K562 (cell line): ENCODE data around the gene DAPK1. TPM values are rescaled to one million over a fixed set of nuclear protein-coding genes. Genes with fewer than 3 reads are reported as not detected.

ENCODE experiments used
- BDP1 ChIP-seq: IDR thresholded peaks from 3 replicates; pipeline ENCODE4 v1.6.1; 2011; ENCODE audit not compliant: insufficient read length, insufficient read depth
- EP300 ChIP-seq: IDR thresholded peaks from 2 replicates; pipeline ENCODE4 v1.6.1; 2012; ENCODE audit warnings: low read length, improper control_type of control experiment
- MYBL2 ChIP-seq, 2 experiments: fragments of 450-650 bp in 1 of 2; sonication (generic) in 1 of 2; formaldehyde crosslinking in 1 of 2; IDR thresholded peaks; 2 replicates each; pipeline versions ENCODE4 v1.6.1 to v1.8.1; 2017 to 2022; ENCODE audit warnings: borderline replicate concordance in 1 of 2, inconsistent platforms in 1 of 2, low read depth in 1 of 2, mild to moderate bottlenecking in 1 of 2, missing genetic modification reagents in 1 of 2, moderate library complexity in 1 of 2
- NFATC3 ChIP-seq: fragments of 450-650 bp; IDR thresholded peaks from 2 replicates; pipeline ENCODE4 v1.6.1; 2017; ENCODE audit warnings: mild to moderate bottlenecking
- NR2C1 ChIP-seq, 2 experiments: fragments of 450-650 bp; IDR thresholded peaks; 2 replicates each; pipeline ENCODE4 v1.6.1; 2017; ENCODE audit warnings: mild to moderate bottlenecking in 2 of 2, antibody characterized with exemption in 1 of 2, inconsistent platforms in 1 of 2, missing compliant biosample characterization in 1 of 2, missing genetic modification characterization in 1 of 2
- RBM25 ChIP-seq: fragments of 200-400 bp; formaldehyde crosslinking; IDR thresholded peaks from 2 replicates; pipeline ENCODE4 v1.6.1; 2018; ENCODE audit warnings: low read length, low read depth, moderate library complexity; ENCODE audit not compliant: severe bottlenecking
- SRSF9 ChIP-seq: fragments of 200-400 bp; formaldehyde crosslinking; IDR thresholded peaks from 2 replicates; pipeline ENCODE4 v1.6.1; 2017; ENCODE audit warnings: low read depth, low read length, borderline replicate concordance
- ZNF445 ChIP-seq: fragments of 250-450 bp; sonication (Bioruptor Pico); IDR thresholded peaks from 2 replicates; pipeline ENCODE4 v1.4.0; 2020; ENCODE audit warnings: low read depth, mild to moderate bottlenecking, moderate library complexity
- polyA plus RNA-seq, 8 experiments: library from polyadenylated mRNA; depleted of rRNA in 4 of 8; stranded (reverse) in 5 of 8; unstranded in 3 of 8; fragments of >200 nt; fragmentation: Nextera tagmentation in 2 of 8; fragmentation: Illumina TruSeq in 1 of 8; extraction: Ambion mirVana in 2 of 8; extraction: Trizol in 1 of 8; gene quantifications; 2 replicates each; pipeline versions ENCODE4 v1.2.1 to v1.2.3, GENCODE V29; 2011 to 2014; ENCODE audit warnings: inconsistent platforms in 1 of 8, missing spikeins in 1 of 8
- total RNA-seq, 7 experiments: library from RNA; depleted of rRNA in 6 of 7; stranded (reverse); fragments of >200 nt in 6 of 7; fragmentation: Illumina TruSeq in 2 of 7; extraction: Trizol in 2 of 7; gene quantifications; 2 replicates each; pipeline versions ENCODE4 v1.2.1 to v1.2.3, GENCODE V29; 2011 to 2021; ENCODE audit warnings: low replicate concordance in 1 of 7
- TF ChIP-seq, protein P1 (sequence below): fragments of 450-650 bp; IDR thresholded peaks from 2 replicates; pipeline ENCODE4 v1.6.1; 2016; ENCODE audit warnings: mild to moderate bottlenecking, moderate library complexity
- TF ChIP-seq, protein P2 (sequence below), 2 experiments: fragments of 450-650 bp in 1 of 2; sonication (generic) in 1 of 2; formaldehyde crosslinking in 1 of 2; IDR thresholded peaks in 1 of 2; conservative IDR thresholded peaks in 1 of 2; 2 replicates each; pipeline versions ENCODE4 v1.6.1 to v1.8.1; 2016 to 2023; ENCODE audit warnings: mild to moderate bottlenecking in 2 of 2, moderate library complexity in 2 of 2, inconsistent platforms in 1 of 2, missing genetic modification reagents in 1 of 2
- TF ChIP-seq, protein P3 (sequence below), 3 experiments: fragments of 200-800 bp in 1 of 3; sonication (Bioruptor generic) in 1 of 3; sonication (generic) in 1 of 3; formaldehyde crosslinking in 1 of 3; IDR thresholded peaks; 2 replicates each; pipeline versions ENCODE4 v1.6.1 to v1.8.0; 2016 to 2022; ENCODE audit warnings: mild to moderate bottlenecking in 2 of 3, missing compliant biosample characterization in 2 of 3, missing genetic modification characterization in 2 of 3, missing genetic modification reagents in 1 of 3

The DAPK1 gene
- total and polyA plus RNA-seq, 9 of the 15 experiments (the other 6 are each of a cell fraction or from before 2014, with no cell fraction given): 1.7 to 26.4 (median 15.8) TPM

DNA sequence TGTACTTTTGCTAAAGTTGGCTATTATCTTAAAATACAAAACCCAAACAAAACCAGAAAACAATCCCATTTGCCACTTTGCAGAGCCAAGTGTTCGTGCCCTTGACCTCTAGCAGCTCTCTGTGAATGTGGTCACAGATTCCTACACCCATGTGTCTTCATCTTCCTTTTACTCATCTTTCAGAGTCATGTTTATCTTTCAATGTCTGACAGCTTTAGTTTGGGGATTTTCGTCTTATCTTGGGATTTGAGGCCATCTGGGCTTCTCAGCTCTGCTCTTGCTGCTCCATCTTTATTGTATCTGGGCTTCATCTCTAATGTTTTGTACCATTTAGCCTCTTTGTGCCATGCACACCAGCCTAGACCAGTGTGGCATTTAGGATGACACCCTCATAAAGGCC is 81.0 kb downstream of the DAPK1 start (continued):
- TF ChIP-seq SRSF9: no peak
- TF ChIP-seq, protein P1, sequence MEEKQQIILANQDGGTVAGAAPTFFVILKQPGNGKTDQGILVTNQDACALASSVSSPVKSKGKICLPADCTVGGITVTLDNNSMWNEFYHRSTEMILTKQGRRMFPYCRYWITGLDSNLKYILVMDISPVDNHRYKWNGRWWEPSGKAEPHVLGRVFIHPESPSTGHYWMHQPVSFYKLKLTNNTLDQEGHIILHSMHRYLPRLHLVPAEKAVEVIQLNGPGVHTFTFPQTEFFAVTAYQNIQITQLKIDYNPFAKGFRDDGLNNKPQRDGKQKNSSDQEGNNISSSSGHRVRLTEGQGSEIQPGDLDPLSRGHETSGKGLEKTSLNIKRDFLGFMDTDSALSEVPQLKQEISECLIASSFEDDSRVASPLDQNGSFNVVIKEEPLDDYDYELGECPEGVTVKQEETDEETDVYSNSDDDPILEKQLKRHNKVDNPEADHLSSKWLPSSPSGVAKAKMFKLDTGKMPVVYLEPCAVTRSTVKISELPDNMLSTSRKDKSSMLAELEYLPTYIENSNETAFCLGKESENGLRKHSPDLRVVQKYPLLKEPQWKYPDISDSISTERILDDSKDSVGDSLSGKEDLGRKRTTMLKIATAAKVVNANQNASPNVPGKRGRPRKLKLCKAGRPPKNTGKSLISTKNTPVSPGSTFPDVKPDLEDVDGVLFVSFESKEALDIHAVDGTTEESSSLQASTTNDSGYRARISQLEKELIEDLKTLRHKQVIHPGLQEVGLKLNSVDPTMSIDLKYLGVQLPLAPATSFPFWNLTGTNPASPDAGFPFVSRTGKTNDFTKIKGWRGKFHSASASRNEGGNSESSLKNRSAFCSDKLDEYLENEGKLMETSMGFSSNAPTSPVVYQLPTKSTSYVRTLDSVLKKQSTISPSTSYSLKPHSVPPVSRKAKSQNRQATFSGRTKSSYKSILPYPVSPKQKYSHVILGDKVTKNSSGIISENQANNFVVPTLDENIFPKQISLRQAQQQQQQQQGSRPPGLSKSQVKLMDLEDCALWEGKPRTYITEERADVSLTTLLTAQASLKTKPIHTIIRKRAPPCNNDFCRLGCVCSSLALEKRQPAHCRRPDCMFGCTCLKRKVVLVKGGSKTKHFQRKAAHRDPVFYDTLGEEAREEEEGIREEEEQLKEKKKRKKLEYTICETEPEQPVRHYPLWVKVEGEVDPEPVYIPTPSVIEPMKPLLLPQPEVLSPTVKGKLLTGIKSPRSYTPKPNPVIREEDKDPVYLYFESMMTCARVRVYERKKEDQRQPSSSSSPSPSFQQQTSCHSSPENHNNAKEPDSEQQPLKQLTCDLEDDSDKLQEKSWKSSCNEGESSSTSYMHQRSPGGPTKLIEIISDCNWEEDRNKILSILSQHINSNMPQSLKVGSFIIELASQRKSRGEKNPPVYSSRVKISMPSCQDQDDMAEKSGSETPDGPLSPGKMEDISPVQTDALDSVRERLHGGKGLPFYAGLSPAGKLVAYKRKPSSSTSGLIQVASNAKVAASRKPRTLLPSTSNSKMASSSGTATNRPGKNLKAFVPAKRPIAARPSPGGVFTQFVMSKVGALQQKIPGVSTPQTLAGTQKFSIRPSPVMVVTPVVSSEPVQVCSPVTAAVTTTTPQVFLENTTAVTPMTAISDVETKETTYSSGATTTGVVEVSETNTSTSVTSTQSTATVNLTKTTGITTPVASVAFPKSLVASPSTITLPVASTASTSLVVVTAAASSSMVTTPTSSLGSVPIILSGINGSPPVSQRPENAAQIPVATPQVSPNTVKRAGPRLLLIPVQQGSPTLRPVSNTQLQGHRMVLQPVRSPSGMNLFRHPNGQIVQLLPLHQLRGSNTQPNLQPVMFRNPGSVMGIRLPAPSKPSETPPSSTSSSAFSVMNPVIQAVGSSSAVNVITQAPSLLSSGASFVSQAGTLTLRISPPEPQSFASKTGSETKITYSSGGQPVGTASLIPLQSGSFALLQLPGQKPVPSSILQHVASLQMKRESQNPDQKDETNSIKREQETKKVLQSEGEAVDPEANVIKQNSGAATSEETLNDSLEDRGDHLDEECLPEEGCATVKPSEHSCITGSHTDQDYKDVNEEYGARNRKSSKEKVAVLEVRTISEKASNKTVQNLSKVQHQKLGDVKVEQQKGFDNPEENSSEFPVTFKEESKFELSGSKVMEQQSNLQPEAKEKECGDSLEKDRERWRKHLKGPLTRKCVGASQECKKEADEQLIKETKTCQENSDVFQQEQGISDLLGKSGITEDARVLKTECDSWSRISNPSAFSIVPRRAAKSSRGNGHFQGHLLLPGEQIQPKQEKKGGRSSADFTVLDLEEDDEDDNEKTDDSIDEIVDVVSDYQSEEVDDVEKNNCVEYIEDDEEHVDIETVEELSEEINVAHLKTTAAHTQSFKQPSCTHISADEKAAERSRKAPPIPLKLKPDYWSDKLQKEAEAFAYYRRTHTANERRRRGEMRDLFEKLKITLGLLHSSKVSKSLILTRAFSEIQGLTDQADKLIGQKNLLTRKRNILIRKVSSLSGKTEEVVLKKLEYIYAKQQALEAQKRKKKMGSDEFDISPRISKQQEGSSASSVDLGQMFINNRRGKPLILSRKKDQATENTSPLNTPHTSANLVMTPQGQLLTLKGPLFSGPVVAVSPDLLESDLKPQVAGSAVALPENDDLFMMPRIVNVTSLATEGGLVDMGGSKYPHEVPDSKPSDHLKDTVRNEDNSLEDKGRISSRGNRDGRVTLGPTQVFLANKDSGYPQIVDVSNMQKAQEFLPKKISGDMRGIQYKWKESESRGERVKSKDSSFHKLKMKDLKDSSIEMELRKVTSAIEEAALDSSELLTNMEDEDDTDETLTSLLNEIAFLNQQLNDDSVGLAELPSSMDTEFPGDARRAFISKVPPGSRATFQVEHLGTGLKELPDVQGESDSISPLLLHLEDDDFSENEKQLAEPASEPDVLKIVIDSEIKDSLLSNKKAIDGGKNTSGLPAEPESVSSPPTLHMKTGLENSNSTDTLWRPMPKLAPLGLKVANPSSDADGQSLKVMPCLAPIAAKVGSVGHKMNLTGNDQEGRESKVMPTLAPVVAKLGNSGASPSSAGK: no peak
- TF ChIP-seq, protein P2, sequence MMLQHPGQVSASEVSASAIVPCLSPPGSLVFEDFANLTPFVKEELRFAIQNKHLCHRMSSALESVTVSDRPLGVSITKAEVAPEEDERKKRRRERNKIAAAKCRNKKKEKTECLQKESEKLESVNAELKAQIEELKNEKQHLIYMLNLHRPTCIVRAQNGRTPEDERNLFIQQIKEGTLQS (IDR thresholded peaks at IDR 0.05): no peak
- TF ChIP-seq, protein P2 (CRISPR knock-in tag; conservative IDR thresholded peaks at IDR 0.05): no peak
- TF ChIP-seq RBM25: no peak
- TF ChIP-seq NR2C1 (IDR thresholded peaks at IDR 0.05): no peak
- 0 out of 2 replicates have a peak, but pooled peaks have one; percentile 32 for TF ChIP-seq NR2C1 (tag; IDR thresholded peaks at IDR 0.05)
- no peak; the same call in 1 of the 2 replicates for TF ChIP-seq EP300
- no peak for TF ChIP-seq BDP1
- TF ChIP-seq MYBL2 (IDR thresholded peaks at IDR 0.05; ENCODE audit: low read depth): no peak
- no peak for TF ChIP-seq MYBL2 (CRISPR knock-in tag; IDR thresholded peaks at IDR 0.05; ENCODE audit: borderline replicate concordance)
- TF ChIP-seq ZNF445 (CRISPR knock-in tag): no peak
- no peak for TF ChIP-seq NFATC3
- TF ChIP-seq, protein P3, sequence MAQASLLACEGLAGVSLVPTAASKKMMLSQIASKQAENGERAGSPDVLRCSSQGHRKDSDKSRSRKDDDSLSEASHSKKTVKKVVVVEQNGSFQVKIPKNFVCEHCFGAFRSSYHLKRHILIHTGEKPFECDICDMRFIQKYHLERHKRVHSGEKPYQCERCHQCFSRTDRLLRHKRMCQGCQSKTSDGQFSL (CRISPR knock-in tag; IDR thresholded peaks at IDR 0.05): no peak
- TF ChIP-seq, protein P3 (tag; IDR thresholded peaks at IDR 0.05): no peak
